ENCODE measurements around the gene CABLES1.

Gene CABLES1

DNA sequence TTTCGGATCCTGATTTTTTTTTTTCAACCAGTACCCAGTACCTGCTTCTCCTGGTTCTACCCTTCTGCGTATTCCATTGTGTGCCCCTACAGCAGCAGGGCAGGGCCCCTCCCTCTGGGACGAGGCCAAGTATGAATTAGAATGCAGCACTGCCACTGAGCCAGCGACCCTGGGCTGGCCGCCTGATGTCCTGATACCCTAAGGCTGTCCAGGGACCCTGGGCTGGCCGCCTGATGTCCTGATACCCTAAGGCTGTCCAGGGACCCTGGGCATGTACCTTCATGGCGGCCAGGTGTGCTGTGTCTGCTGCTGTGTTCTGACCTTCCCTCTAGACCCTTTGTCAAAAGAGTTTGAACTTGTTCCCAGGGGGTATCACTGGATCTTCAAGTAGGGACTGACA lies 42.9 kb downstream of the CABLES1 start:
- Histone ChIP-seq H3K9ac (ENCODE audit: low read depth in 1 of 2, low read length in 2 of 2) (no peak overlapping the region), H3K36me3 (ENCODE audit: control insufficient read depth in 1 of 2, insufficient read depth in 2 of 2, low read length in 2 of 2) (no peaks in the 10 kb centered on the region), H3K4me1 (ENCODE audit: control insufficient read depth in 1 of 2, insufficient read depth in 2 of 2, low read length in 2 of 2) (no peaks in the 10 kb centered on the region), H3K4me3 (ENCODE audit: low read depth in 1 of 2, low read length in 2 of 2) (no peak overlapping the region), H3K27me3 (ENCODE audit: control insufficient read depth in 1 of 2, insufficient read depth in 2 of 2, low read length in 2 of 2) (no peaks in the 10 kb centered on the region), H3K27ac (ENCODE audit: low read depth, low read length) (no peak overlapping the region), H3K9me3 (ENCODE audit: control insufficient read depth in 1 of 2, low read length in 2 of 2) (no peaks in the 10 kb centered on the region)

DNA sequence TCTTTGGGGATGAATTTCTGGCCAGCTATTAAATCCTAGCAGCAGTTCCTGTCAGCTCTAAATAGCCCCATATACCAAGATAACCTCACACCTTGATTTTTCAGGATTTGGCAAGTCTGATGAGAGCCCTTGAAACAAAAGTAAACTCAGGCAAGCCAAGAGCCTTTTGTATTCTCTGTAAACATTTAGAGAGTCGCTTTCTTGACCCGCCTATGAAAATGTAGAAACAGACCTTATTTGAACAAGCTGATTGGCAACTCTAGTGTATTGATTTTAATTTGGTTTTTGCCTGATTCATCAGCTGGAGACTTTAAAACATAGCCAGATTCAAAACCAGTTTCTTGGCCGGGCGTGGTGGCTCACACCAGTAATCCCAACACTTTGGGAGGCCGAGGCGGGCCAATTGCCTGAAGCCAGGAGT lies 43.4 kb downstream of the CABLES1 start:
- no peaks in the 10 kb centered on the region for H3K36me3 ChIP-seq (ENCODE audit: control insufficient read depth in 1 of 2, insufficient read depth in 2 of 2, low read length in 2 of 2)
- H3K27ac ChIP-seq (ENCODE audit: low read depth, low read length) = no peak overlapping the region
- H3K27me3 ChIP-seq (ENCODE audit: control insufficient read depth in 1 of 2, insufficient read depth in 2 of 2, low read length in 2 of 2) = no peaks in the 10 kb centered on the region
- no peaks in the 10 kb centered on the region for H3K4me1 ChIP-seq (ENCODE audit: control insufficient read depth in 1 of 2, insufficient read depth in 2 of 2, low read length in 2 of 2)
- H3K9me3 ChIP-seq (ENCODE audit: control insufficient read depth in 1 of 2, low read length in 2 of 2) = no peaks in the 10 kb centered on the region
- no peak overlapping the region for H3K4me3 ChIP-seq (ENCODE audit: low read depth in 1 of 2, low read length in 2 of 2)
- no peak overlapping the region for H3K9ac ChIP-seq (ENCODE audit: low read depth in 1 of 2, low read length in 2 of 2)

DNA sequence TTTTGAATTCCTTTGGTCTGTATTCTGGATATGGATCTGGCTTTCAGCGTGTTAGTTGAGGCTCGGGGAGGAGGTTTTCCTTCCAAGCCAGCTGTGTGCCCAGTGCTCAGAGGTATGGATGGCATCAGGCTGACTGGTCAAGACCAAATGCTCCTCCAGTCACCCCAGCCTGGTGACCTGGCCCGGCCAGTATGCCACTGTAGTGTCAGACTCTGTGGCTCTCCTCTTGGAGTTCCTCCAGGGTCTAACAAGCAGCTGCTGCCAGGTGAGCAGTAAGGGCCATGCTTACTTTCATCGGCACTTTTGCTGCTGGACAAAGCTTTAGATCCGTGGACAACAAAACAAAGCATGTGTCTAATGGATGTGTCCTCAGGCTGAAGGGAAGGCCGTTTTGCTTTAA lies 44.1 kb downstream of the CABLES1 start:
- Histone ChIP-seq H3K9ac (ENCODE audit: low read depth in 1 of 2, low read length in 2 of 2) (no peak overlapping the region), H3K4me1 (ENCODE audit: control insufficient read depth in 1 of 2, insufficient read depth in 2 of 2, low read length in 2 of 2) (no peaks in the 10 kb centered on the region), H3K9me3 (ENCODE audit: control insufficient read depth in 1 of 2, low read length in 2 of 2) (no peaks in the 10 kb centered on the region), H3K27ac (ENCODE audit: low read depth, low read length) (no peak overlapping the region), H3K27me3 (ENCODE audit: control insufficient read depth in 1 of 2, insufficient read depth in 2 of 2, low read length in 2 of 2) (no peaks in the 10 kb centered on the region), H3K4me3 (ENCODE audit: low read depth in 1 of 2, low read length in 2 of 2) (no peak overlapping the region), H3K36me3 (ENCODE audit: control insufficient read depth in 1 of 2, insufficient read depth in 2 of 2, low read length in 2 of 2) (no peaks in the 10 kb centered on the region)

DNA sequence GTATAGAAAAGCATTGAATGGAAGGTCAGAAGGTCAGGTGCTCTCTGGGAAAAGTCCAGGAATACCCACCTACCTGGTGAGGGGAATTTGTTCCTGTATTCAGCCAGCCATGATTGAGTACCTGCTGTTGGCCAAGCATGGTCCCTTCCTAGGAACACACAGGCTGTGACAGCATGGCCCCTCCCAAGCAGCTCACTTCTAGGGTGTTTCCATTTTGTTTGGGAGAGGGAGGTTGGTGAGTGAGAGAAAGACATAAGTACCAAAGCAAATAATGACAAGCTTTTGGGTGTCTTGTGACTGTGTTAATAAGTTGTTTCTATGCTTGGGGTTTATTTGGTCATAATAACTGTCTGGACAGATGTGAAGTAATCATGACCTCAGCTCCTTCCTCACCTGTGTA lies 46.3 kb downstream of the CABLES1 start:
- no peaks in the 10 kb centered on the region for H3K27me3 ChIP-seq (ENCODE audit: control insufficient read depth in 1 of 2, insufficient read depth in 2 of 2, low read length in 2 of 2)
- no peak overlapping the region for H3K27ac ChIP-seq (ENCODE audit: low read depth, low read length)
- H3K4me3 ChIP-seq (ENCODE audit: low read depth in 1 of 2, low read length in 2 of 2) = no peak overlapping the region

GRCh38 chr18:23182606-23183005 lies 47.3 kb downstream of the CABLES1 start:
- no peak overlapping the region for H3K27ac ChIP-seq (ENCODE audit: low read depth, low read length)
- H3K9me3 ChIP-seq (ENCODE audit: control insufficient read depth in 1 of 2, low read length in 2 of 2) = no peaks in the 10 kb centered on the region
- H3K27me3 ChIP-seq (ENCODE audit: control insufficient read depth in 1 of 2, insufficient read depth in 2 of 2, low read length in 2 of 2) = no peaks in the 10 kb centered on the region
- no peak overlapping the region for H3K4me3 ChIP-seq (ENCODE audit: low read depth in 1 of 2, low read length in 2 of 2)
- no peak overlapping the region for H3K9ac ChIP-seq (ENCODE audit: low read depth in 1 of 2, low read length in 2 of 2)
- H3K36me3 ChIP-seq (ENCODE audit: control insufficient read depth in 1 of 2, insufficient read depth in 2 of 2, low read length in 2 of 2) = no peaks in the 10 kb centered on the region
- H3K4me1 ChIP-seq (ENCODE audit: control insufficient read depth in 1 of 2, insufficient read depth in 2 of 2, low read length in 2 of 2) = no peaks in the 10 kb centered on the region

More for the DNA sequence above, 46.3 kb downstream of the CABLES1 start:
- Histone ChIP-seq H3K9me3 (ENCODE audit: control insufficient read depth in 1 of 2, low read length in 2 of 2) (no peaks in the 10 kb centered on the region), H3K4me1 (ENCODE audit: control insufficient read depth in 1 of 2, insufficient read depth in 2 of 2, low read length in 2 of 2) (no peaks in the 10 kb centered on the region), H3K36me3 (ENCODE audit: control insufficient read depth in 1 of 2, insufficient read depth in 2 of 2, low read length in 2 of 2) (no peaks in the 10 kb centered on the region), H3K9ac (ENCODE audit: low read depth in 1 of 2, low read length in 2 of 2) (no peak overlapping the region)

DNA sequence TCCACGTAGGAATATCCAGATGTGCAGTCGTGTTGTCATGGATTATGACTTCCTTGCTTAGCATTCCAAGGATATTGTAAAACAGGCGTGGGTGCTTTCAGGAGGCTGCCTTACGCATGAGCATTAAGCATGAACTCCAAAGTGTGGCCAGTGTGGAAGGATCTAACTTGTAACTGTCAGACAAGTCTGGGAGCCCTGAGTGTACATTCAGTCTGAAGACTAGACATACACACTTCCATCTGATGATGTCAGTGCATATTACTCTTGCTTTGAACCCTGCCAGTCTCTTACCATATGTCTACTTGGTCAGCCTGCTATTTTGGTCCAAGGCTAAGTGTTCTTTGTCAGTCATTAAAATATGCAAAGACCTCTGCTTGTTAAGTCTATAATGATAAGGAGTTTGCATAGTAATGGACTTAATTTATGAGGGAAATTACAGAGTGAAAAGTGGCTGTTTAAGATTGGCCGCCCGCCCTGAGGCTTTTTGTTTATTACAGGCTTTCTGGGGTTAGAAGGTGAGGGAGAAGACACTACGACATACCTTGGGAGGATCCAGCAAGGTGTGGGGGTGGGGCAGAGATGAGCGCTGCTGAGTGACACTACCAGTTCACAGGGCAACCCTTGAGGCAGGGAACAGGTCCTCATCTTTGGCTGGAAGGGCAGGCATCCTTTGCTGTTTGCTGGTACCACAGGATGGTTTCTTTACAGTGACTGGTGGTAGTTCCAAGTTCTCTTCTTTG lies 48.3 kb downstream of the CABLES1 start:
- no peaks in the 10 kb centered on the region for H3K4me1 ChIP-seq (ENCODE audit: control insufficient read depth in 1 of 2, insufficient read depth in 2 of 2, low read length in 2 of 2)
- no peak overlapping the region for H3K4me3 ChIP-seq (ENCODE audit: low read depth in 1 of 2, low read length in 2 of 2)
- H3K27ac ChIP-seq (ENCODE audit: low read depth, low read length) = no peak overlapping the region
- H3K9me3 ChIP-seq (ENCODE audit: control insufficient read depth in 1 of 2, low read length in 2 of 2) = no peaks in the 10 kb centered on the region
- H3K9ac ChIP-seq (ENCODE audit: low read depth in 1 of 2, low read length in 2 of 2) = no peak overlapping the region
- H3K36me3 ChIP-seq (ENCODE audit: control insufficient read depth in 1 of 2, insufficient read depth in 2 of 2, low read length in 2 of 2) = no peaks in the 10 kb centered on the region
- H3K27me3 ChIP-seq (ENCODE audit: control insufficient read depth in 1 of 2, insufficient read depth in 2 of 2, low read length in 2 of 2) = no peaks in the 10 kb centered on the region

- Histone ChIP-seq H3K9ac (ENCODE audit: low read depth in 1 of 2, low read length in 2 of 2) (no peak overlapping the region), H3K27me3 (ENCODE audit: control insufficient read depth in 1 of 2, insufficient read depth in 2 of 2, low read length in 2 of 2) (no peaks in the 10 kb centered on the region), H3K9me3 (ENCODE audit: control insufficient read depth in 1 of 2, low read length in 2 of 2) (no peaks in the 10 kb centered on the region), H3K36me3 (ENCODE audit: control insufficient read depth in 1 of 2, insufficient read depth in 2 of 2, low read length in 2 of 2) (peaks cover 0 to 8% of the 10 kb centered on the region in 2 donors), H3K27ac (ENCODE audit: low read depth, low read length) (no peak overlapping the region), H3K4me1 (ENCODE audit: control insufficient read depth in 1 of 2, insufficient read depth in 2 of 2, low read length in 2 of 2) (peaks cover 0 to under 1% of the 10 kb centered on the region in 2 donors), H3K4me3 (ENCODE audit: low read depth in 1 of 2, low read length in 2 of 2) (no peak overlapping the region)
These were observed 51.5 kb downstream of the CABLES1 start for GRCh38 chr18:23186781-23187180.

GRCh38 chr18:23188068-23188760 lies 52.9 kb downstream of the CABLES1 start:
- H3K27ac ChIP-seq (ENCODE audit: low read depth, low read length) = no peak overlapping the region
- H3K4me1 ChIP-seq (ENCODE audit: control insufficient read depth in 1 of 2, insufficient read depth in 2 of 2, low read length in 2 of 2) = peaks cover 8 to 10% of the 10 kb centered on the region in 2 donors
- H3K9me3 ChIP-seq (ENCODE audit: control insufficient read depth in 1 of 2, low read length in 2 of 2) = no peaks in the 10 kb centered on the region
- no peak overlapping the region for H3K4me3 ChIP-seq (ENCODE audit: low read depth in 1 of 2, low read length in 2 of 2)
- H3K36me3 ChIP-seq (ENCODE audit: control insufficient read depth in 1 of 2, insufficient read depth in 2 of 2, low read length in 2 of 2) = peaks cover 0 to 8% of the 10 kb centered on the region in 2 donors
- no peak overlapping the region for H3K9ac ChIP-seq (ENCODE audit: low read depth in 1 of 2, low read length in 2 of 2)
- no peaks in the 10 kb centered on the region for H3K27me3 ChIP-seq (ENCODE audit: control insufficient read depth in 1 of 2, insufficient read depth in 2 of 2, low read length in 2 of 2)

DNA sequence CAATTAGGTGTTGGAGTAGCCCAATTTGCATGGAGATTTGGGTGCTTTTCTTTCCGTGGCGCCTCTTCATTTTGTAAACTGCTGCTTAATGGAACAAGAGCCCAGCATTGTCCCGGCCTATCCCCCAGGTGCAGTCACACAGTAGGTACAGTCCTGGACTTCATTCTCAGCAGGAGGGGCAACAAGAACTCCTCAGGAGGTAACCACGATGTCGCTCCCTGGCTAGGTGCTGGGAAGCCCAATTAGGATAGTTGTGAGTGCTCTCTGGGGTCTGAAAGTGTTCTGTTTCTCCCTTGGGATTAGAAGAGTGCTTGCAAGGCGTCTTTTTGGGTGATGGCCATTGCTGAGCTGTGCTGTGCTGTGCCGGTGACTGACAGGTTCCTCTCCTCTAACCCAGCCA lies 53.8 kb downstream of the CABLES1 start:
- Histone ChIP-seq H3K9me3 (ENCODE audit: control insufficient read depth in 1 of 2, low read length in 2 of 2) (no peaks in the 10 kb centered on the region), H3K4me1 (ENCODE audit: control insufficient read depth in 1 of 2, insufficient read depth in 2 of 2, low read length in 2 of 2) (peaks cover 8 to 10% of the 10 kb centered on the region in 2 donors), H3K27ac (ENCODE audit: low read depth, low read length) (no peak overlapping the region), H3K27me3 (ENCODE audit: control insufficient read depth in 1 of 2, insufficient read depth in 2 of 2, low read length in 2 of 2) (no peaks in the 10 kb centered on the region), H3K9ac (ENCODE audit: low read depth in 1 of 2, low read length in 2 of 2) (no peak overlapping the region), H3K4me3 (ENCODE audit: low read depth in 1 of 2, low read length in 2 of 2) (no peak overlapping the region), H3K36me3 (ENCODE audit: control insufficient read depth in 1 of 2, insufficient read depth in 2 of 2, low read length in 2 of 2) (peaks cover 0 to 8% of the 10 kb centered on the region in 2 donors)

GRCh38 chr18:23189768-23190661 lies 54.7 kb downstream of the CABLES1 start:
- H3K4me3 ChIP-seq (ENCODE audit: low read depth in 1 of 2, low read length in 2 of 2) = no peak overlapping the region
- H3K9me3 ChIP-seq (ENCODE audit: control insufficient read depth in 1 of 2, low read length in 2 of 2) = no peaks in the 10 kb centered on the region
- H3K27ac ChIP-seq (ENCODE audit: low read depth, low read length) = no peak overlapping the region
- H3K36me3 ChIP-seq (ENCODE audit: control insufficient read depth in 1 of 2, insufficient read depth in 2 of 2, low read length in 2 of 2) = peaks cover 0 to 8% of the 10 kb centered on the region in 2 donors
- no peak overlapping the region for H3K9ac ChIP-seq (ENCODE audit: low read depth in 1 of 2, low read length in 2 of 2)
- no peaks in the 10 kb centered on the region for H3K27me3 ChIP-seq (ENCODE audit: control insufficient read depth in 1 of 2, insufficient read depth in 2 of 2, low read length in 2 of 2)
- peaks cover 8 to 10% of the 10 kb centered on the region in 2 donors for H3K4me1 ChIP-seq (ENCODE audit: control insufficient read depth in 1 of 2, insufficient read depth in 2 of 2, low read length in 2 of 2)
